ENCODE results near the gene GPC1. TPM values are rescaled to one million over a fixed set of nuclear protein-coding genes. Genes with fewer than 3 reads are reported as not detected.

The GPC1 gene
- total and polyA plus RNA-seq, 2 donors (not counting 1 experiment from before 2014, with no cell fraction given), result 1.2 to 3.3 TPM

DNA sequence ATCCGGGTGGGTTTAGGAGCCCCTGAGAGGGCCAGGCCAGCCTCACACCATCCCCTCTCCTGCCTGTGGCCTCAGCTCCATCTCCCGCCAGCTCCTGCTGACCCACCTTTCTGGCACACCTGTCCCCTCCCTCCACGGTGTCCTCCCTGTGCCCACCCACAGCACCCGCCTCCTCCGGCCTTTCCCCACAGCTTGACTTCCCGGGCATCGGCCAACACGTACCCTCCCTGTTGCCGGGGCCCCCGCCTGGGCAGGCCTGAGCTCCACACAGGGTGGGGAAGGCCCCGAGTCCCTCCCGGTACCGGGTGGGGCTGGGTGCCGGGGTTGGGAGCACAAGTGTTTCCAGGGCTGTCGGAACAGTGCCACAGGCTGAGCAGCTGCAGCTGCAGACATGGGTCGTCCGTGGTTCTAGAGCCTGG is 6.5 kb downstream of the GPC1 start:
- Mint-ChIP-seq H3K27ac (no peak overlapping the region), H3K9me3 (ENCODE audit: insufficient read depth) (no peaks in the 10 kb centered on the region), H3K27me3 (peaks cover 13% of the 10 kb centered on the region), H3K4me1 (peaks cover 8% of the 10 kb centered on the region), H3K4me3 (no peak overlapping the region)
- H3K9ac ChIP-seq (ENCODE audit: low read length), result no peak overlapping the region
- H3K4me1 ChIP-seq (ENCODE audit: control insufficient read depth in 2 of 2, insufficient read depth in 2 of 2, low read length in 2 of 2), result peaks cover 11 to 14% of the 10 kb centered on the region in 2 donors
- TF ChIP-seq EZH2 (IDR thresholded peaks at IDR 0.05; ENCODE audit: borderline replicate concordance, insufficient read depth, low read depth, low read length, poor library complexity, severe bottlenecking), result no peak
- TF ChIP-seq, protein P1, sequence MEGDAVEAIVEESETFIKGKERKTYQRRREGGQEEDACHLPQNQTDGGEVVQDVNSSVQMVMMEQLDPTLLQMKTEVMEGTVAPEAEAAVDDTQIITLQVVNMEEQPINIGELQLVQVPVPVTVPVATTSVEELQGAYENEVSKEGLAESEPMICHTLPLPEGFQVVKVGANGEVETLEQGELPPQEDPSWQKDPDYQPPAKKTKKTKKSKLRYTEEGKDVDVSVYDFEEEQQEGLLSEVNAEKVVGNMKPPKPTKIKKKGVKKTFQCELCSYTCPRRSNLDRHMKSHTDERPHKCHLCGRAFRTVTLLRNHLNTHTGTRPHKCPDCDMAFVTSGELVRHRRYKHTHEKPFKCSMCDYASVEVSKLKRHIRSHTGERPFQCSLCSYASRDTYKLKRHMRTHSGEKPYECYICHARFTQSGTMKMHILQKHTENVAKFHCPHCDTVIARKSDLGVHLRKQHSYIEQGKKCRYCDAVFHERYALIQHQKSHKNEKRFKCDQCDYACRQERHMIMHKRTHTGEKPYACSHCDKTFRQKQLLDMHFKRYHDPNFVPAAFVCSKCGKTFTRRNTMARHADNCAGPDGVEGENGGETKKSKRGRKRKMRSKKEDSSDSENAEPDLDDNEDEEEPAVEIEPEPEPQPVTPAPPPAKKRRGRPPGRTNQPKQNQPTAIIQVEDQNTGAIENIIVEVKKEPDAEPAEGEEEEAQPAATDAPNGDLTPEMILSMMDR (IDR thresholded peaks at IDR 0.05), result no peak
- ATAC-seq (ENCODE audit: low read depth), result no peak
- POLR2A ChIA-PET, result no interaction called here
- no peak for DNase-seq
- no peaks in the 10 kb centered on the region for H3K79me2 ChIP-seq (ENCODE audit: control insufficient read depth, insufficient read depth, low read length)
- H2AFZ ChIP-seq (ENCODE audit: insufficient read depth, low read depth, low read length, poor library complexity, severe bottlenecking), result no peak overlapping the region
- peaks cover 0 to 35% (median 10%) of the 10 kb centered on the region in 4 experiments for H3K27me3 ChIP-seq (replicated peaks in 1 of 4; ENCODE audit: control extremely low read depth in 1 of 4, control insufficient read depth in 3 of 4, insufficient read depth in 4 of 4, low read length in 3 of 4)
- H3K4me3 ChIP-seq (ENCODE audit: control extremely low read depth in 1 of 5, extremely low read depth in 1 of 5, insufficient read depth in 1 of 5, low read depth in 2 of 5, low read length in 4 of 5), result no peak overlapping the region
- no peak overlapping the region for H3K4me2 ChIP-seq (replicated peaks; ENCODE audit: low read depth, low read length, poor library complexity, severe bottlenecking)
- H3K36me3 ChIP-seq (replicated peaks in 1 of 2; ENCODE audit: control extremely low read depth in 1 of 2, control insufficient read depth in 1 of 2, extremely low read depth in 1 of 2, insufficient read depth in 2 of 2, low read length in 1 of 2), result no peaks in the 10 kb centered on the region
- peaks cover 15% of the 10 kb centered on the region for H4K20me1 ChIP-seq (ENCODE audit: control insufficient read depth, insufficient read depth, low read length, poor library complexity, severe bottlenecking)
- intact Hi-C loops (cut with micrococcal nuclease), result no loop called here
- no peak overlapping the region for H3K27ac ChIP-seq (ENCODE audit: low read length in 2 of 2)
- 96% methylated on average over 17 of the region's 17 CpGs for WGBS (ENCODE audit: insufficient coverage)
- peaks cover 0 to 12% (median 0%) of the 10 kb centered on the region in 3 donors for H3K9me3 ChIP-seq (ENCODE audit: control extremely low read depth in 1 of 3, control insufficient read depth in 2 of 3, insufficient read depth in 1 of 3, low read length in 2 of 3)
- CTCF ChIA-PET, result no interaction called here

DNA sequence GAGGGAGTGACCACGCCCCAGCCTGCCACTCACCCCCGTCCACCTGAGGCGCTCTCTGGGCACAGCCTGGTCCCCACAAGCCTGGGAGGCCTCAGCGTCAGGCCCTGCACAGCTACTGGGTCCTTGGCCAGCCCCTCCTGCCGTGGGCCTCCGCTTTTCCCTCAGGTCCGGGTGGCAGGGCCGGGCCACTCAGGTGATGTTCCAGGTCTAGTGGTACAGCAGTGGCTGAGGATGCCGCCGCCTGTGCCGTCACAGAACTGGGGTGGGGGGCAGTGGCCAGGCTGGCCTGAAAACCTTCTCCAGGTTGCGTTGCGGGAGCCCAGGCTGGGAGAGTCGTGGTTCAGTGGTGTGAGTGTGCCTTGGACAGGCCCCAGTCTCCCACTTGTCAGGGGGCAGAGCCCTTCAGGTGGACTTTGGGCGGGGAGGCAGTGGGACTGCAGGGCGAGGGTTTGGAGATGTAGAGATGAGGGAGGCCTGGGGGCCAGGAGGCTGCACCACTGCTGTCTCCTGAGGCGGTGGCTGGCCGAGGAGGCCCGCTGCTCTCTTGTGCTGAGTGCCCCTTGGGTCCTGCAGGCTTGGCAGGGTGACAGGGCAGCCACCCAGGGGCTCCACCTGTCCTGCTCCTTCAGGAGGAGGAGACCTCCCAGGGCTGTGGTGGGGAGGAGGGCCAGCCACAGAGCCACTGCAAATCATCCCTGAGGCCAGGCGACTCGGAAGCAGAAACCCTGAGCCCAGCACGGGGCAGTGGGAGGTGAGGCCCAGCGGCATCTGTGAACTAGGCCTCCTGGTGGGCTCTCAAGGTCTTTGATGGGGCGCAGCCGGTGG is 7.6 kb downstream of the GPC1 start:
- Histone ChIP-seq H4K20me1 (ENCODE audit: control insufficient read depth, insufficient read depth, low read length, poor library complexity, severe bottlenecking) (peaks cover 6% of the 10 kb centered on the region), H3K4me1 (ENCODE audit: control insufficient read depth in 2 of 2, insufficient read depth in 2 of 2, low read length in 2 of 2) (peaks cover 3 to 4% of the 10 kb centered on the region in 2 donors), H3K4me2 (replicated peaks; ENCODE audit: low read depth, low read length, poor library complexity, severe bottlenecking) (no peak overlapping the region), H3K4me3 (ENCODE audit: control extremely low read depth in 1 of 5, extremely low read depth in 1 of 5, insufficient read depth in 1 of 5, low read depth in 2 of 5, low read length in 4 of 5) (no peak overlapping the region), H3K27me3 (replicated peaks in 1 of 4; ENCODE audit: control extremely low read depth in 1 of 4, control insufficient read depth in 3 of 4, insufficient read depth in 4 of 4, low read length in 3 of 4) (peaks cover 0 to 24% (median under 1%) of the 10 kb centered on the region in 4 experiments), H3K79me2 (ENCODE audit: control insufficient read depth, insufficient read depth, low read length) (no peaks in the 10 kb centered on the region), H3K9ac (ENCODE audit: low read length) (no peak overlapping the region), H2AFZ (ENCODE audit: insufficient read depth, low read depth, low read length, poor library complexity, severe bottlenecking) (no peak overlapping the region), H3K36me3 (replicated peaks in 1 of 2; ENCODE audit: control extremely low read depth in 1 of 2, control insufficient read depth in 1 of 2, extremely low read depth in 1 of 2, insufficient read depth in 2 of 2, low read length in 1 of 2) (no peaks in the 10 kb centered on the region), H3K27ac (ENCODE audit: low read length in 2 of 2) (no peak overlapping the region), H3K9me3 (ENCODE audit: control extremely low read depth in 1 of 3, control insufficient read depth in 2 of 3, insufficient read depth in 1 of 3, low read length in 2 of 3) (peaks cover 0 to 1% (median 0%) of the 10 kb centered on the region in 3 donors)
- H3K4me3 Mint-ChIP-seq, result no peak overlapping the region
- POLR2A ChIA-PET, result no interaction called here
- no peak for DNase-seq
- ATAC-seq (ENCODE audit: low read depth), result no peak
- TF ChIP-seq, protein P1 (IDR thresholded peaks at IDR 0.05), result no peak
- no peak for TF ChIP-seq EZH2 (IDR thresholded peaks at IDR 0.05; ENCODE audit: borderline replicate concordance, insufficient read depth, low read depth, low read length, poor library complexity, severe bottlenecking)
- WGBS (ENCODE audit: insufficient coverage), result 91% methylated on average over 22 of the region's 25 CpGs
- CTCF ChIA-PET, result no interaction called here
- intact Hi-C loops (cut with micrococcal nuclease), result no loop called here
- peaks cover 3% of the 10 kb centered on the region for H3K4me1 Mint-ChIP-seq
- no peaks in the 10 kb centered on the region for H3K9me3 Mint-ChIP-seq (ENCODE audit: insufficient read depth)
- H3K27ac Mint-ChIP-seq, result no peak overlapping the region
- peaks cover 10% of the 10 kb centered on the region for H3K27me3 Mint-ChIP-seq
